Fibroblast of skin of back (primary cell): Measurements from ENCODE around the gene SLC27A1.
A peak's percentile ranks its signal among the peaks of the same experiment; 100 is the strongest.
"Not testable (repeated sequence)": the region's sequence is repeated elsewhere in the genome, so short reads cannot be mapped to it uniquely, and the experiment has no call there.

Experiments used
- DNase-seq: peaks from one replicate; pipeline ENCODE4 v3.0.0-alpha.2; 2013

SLC27A1 gene

DNA sequence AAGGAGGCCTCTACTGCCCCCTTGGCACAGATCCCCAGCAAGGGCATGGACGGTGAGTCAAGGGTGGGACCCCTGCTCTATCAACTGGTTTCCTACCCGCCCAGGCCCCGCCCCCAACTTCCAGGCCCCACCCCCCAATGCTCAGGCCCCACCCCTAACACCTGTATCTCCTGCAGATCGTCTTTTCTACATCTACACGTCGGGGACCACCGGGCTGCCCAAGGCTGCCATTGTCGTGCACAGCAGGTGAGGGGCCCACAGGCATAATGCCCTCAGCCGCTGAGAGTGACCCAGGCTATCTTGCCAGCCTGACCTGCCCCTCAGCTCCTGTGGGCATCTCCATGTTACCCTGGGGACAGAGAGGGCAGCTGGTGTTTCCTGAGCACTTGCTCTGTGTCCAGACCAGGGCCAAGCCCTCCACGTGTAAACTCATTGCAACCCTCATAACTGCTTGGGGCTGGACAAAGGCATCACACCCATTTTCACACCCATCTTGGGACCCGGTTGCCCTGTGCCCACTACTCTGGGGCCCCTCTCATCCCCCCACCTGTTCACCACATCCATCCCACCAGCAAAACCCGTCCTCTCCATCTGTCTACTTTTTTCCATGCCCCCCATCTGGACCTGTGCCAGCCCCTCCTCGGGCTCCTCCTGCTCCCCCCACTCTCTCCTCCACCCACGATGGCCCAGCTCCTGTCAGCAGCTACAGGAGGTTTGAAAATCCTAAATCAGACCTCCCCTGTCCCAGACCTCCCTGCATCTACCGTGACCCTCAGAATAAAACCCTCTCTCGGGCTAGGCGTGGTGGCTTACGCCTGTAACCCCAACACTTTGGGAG lies 17.2 kb downstream of the SLC27A1 start:
- DNase-seq = no peak

DNA sequence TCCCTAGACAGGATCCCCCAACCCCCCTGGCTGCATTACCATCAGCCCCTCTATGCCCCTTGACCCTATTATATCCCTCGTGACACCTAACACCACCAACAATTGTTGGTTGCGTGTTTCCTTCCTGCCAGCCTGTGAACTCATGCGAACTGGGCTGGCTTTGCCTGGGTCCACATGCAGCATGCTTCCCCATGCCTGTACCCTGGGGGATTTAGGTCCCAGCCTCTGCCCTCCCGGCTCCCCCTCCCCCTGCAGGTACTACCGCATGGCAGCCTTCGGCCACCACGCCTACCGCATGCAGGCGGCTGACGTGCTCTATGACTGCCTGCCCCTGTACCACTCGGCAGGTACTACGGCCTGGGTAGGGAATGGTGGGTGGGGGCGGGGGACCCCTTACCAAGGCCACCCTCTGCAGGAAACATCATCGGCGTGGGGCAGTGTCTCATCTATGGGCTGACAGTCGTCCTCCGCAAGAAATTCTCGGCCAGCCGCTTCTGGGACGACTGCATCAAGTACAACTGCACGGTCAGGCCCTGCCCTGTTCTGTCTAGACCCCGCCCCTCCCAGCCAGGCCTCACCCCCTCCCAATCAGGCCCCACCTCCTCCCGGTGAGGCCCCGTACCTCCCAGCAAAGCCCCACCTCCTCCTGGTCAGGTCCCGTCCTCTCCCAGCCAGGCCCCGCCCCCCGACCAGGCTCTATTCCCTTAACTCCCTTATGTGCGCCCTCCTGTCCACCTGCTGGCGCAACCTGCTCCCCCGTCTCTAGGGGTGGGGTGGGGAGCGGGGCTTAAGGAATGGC lies 18.5 kb downstream of the SLC27A1 start:
- peak; percentile 38 for DNase-seq

GRCh38 chr19:17489392-17490030 lies 19.2 kb downstream of the SLC27A1 start:
- no peak for DNase-seq

DNA sequence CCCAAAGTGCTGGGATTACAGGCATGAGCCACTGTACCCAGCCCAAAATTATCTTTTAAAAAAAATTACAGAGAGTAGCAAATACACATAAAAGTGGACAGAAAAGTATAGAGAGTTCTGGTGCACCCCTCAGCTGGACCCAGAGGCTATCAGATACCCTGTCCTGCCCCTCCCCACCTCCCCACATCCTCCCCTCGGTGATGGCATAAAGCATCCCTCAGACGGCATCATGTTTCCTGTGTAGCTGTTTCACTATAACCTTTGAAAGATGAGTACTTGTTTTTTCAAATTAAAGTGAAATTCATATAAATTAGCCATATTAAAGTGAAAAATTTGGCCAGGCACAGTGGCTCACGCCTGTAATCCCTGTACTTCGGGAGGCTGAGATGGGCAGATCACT lies 20.1 kb downstream of the SLC27A1 start:
- no peak for DNase-seq

GRCh38 chr19:17491287-17491686 lies 21.0 kb downstream of the SLC27A1 start:
- DNase-seq = peak; percentile 86

GRCh38 chr19:17495639-17496296 lies 25.4 kb downstream of the SLC27A1 start:
- DNase-seq = no peak

GRCh38 chr19:17496337-17496997 lies 26.1 kb downstream of the SLC27A1 start:
- peak; percentile 73 for DNase-seq

- DNase-seq = no peak
Measured at GRCh38 chr19:17497149-17497798, 26.9 kb downstream of the SLC27A1 start.

DNA sequence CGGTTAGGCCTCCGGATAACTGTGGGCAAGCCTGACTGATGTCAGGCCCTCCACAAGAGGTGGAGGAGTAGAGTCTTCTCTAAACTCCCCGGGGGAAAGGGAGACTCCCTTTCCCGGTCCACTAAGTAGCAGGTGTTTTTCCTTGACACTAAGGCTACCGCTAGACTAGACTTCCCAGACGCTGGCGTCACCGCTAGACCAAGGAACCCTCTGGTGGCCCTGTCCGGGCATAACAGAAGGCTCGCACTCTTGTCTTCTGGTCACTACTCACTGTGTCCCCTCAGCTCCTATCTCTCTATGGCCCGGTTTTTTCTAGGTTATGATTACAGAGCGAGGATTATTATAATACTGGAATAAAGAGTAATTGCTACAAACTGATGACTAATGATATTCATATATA lies 28.7 kb downstream of the SLC27A1 start:
- not testable (repeated sequence) for DNase-seq

- DNase-seq = peak; percentile 40
Measured at GRCh38 chr19:17499648-17500446, 29.5 kb downstream of the SLC27A1 start.

- no peak for DNase-seq
Measured at GRCh38 chr19:17500447-17501198, 30.3 kb downstream of the SLC27A1 start.

DNA sequence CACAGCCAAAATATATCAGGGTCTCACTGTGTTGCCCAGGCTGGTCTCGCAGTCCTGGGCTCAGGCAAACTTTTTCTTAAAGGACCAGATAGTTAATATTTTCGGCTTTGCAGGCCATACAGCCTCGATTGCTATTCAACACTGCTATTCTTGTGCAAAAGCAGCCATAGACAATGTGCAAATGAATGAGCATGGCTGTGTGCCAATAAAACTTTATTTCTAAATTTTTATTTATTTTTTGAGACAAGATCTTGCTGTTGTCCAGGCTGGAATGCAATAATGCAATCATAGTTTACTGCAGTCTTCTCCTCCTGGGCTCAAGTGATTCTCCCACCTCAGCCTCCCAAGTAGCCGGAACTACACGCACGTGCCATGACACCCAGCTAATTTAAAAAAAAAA lies 32.9 kb downstream of the SLC27A1 start:
- DNase-seq = no peak

DNA sequence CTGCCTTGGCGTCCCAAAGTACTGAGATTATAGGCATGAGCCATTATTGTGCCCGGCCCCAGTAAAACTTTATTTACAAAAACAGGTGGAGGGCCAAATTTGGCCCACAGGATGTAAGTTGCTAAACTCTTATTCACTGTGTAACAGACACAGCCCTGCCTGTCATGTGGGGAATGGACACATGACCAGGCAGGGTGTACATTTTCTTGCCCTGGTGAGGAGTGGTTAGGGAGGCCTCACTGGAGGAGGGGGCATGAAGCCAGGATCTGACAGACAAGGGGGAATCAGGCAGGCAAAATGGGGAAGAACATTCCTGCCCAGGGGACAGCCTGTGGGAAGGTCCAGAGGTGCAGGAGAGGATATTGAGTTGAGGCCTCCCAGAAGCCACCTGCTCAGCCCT lies 33.7 kb downstream of the SLC27A1 start:
- no peak for DNase-seq

DNA sequence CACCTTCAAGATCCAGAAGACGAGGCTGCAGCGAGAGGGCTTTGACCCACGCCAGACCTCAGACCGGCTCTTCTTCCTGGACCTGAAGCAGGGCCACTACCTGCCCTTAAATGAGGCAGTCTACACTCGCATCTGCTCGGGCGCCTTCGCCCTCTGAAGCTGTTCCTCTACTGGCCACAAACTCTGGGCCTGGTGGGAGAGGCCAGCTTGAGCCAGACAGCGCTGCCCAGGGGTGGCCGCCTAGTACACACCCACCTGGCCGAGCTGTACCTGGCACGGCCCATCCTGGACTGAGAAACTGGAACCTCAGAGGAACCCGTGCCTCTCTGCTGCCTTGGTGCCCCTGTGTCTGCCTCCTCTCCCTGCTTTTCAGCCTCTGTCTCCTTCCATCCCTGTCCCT lies 34.1 kb downstream of the SLC27A1 start:
- no peak for DNase-seq

DNA sequence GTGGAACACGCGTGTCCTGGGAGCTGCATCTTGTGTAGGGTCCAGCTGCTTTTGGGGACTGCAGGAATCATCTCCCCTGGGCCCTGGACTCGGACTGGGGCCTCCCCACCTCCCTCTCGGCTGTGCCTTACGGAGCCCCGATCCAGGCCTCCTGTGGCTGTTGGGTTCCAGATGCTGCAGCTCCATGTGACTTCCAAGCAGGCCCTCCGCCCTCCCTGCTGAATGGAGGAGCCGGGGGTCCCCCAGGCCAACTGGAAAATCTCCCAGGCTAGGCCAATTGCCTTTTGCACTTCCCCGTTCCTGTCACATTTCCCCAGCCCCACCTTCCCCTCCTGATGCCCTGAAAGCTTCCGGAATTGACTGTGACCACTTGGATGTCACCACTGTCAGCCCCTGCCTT lies 34.9 kb downstream of the SLC27A1 start:
- DNase-seq = no peak

DNA sequence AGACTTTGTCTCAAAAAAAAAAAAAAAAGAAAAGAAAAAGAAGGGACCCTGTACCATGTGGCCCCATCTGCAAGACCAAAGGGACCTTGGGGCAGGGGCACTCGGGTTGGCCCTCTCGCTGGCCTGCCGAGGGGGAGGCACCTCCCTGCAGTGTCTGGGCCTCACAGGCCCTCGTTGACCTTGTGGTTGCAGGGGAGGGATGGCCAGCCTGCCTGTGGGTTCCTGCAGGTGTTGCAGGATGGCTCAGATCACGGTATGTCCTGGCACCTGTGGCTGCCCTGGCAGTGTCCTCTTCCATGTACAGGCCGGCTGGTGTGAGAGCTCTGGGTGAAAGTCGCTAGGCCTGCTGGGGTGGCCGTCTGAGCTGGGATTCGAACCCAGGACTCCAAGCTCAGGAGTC lies 36.4 kb downstream of the SLC27A1 start:
- no peak for DNase-seq

DNA sequence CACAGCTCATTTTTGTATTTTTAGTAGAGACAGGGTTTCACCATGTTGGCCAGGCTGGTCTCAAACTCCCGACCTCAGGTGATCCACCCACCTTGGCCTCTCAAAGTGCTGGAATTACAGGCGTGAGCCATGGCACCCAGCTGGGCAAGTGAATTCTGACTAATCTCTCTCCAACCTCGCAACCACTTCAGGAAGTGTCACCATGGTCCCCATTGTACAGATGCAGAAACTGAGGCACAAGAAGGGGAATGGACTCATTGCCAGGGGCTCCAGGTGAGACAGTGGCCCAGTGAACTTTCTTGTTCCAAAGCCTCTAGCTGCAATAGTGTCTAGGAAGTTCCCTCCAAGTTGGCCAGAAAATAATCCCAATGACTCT lies 38.2 kb downstream of the SLC27A1 start:
- DNase-seq = not testable (repeated sequence)

GRCh38 chr19:17510220-17510993 lies 40.1 kb downstream of the SLC27A1 start:
- DNase-seq = no peak
